GM23338 (cell line): ENCODE results near the gene RHOG. TPM values are rescaled to one million over a fixed set of nuclear protein-coding genes. Genes with fewer than 3 reads are reported as not detected.

Experiments
- ATAC-seq: fragments of 200-7000 bp; cut with Tn5 transposase; 3 replicates; pipeline ENCODE4 v1.9.1; 2020
- DNase-seq: peaks from one replicate; pipeline ENCODE4 v3.0.0-alpha.2; 2015; ENCODE audit warnings: low spot score
- H2AFZ ChIP-seq: fragments of 200-600 bp; sonication (generic); 2 replicates; pipeline ENCODE4 v1.8.0; 2016; ENCODE audit warnings: antibody characterized with exemption, mild to moderate bottlenecking, moderate library complexity
- H3F3A ChIP-seq: fragments of 200-600 bp; sonication (generic); replicated peaks from 2 replicates; pipeline ENCODE4 v1.8.0; 2017; ENCODE audit warnings: antibody characterized with exemption, mixed run types, low read depth
- H3K27ac ChIP-seq: fragments of 200-600 bp; sonication (generic); 2 replicates; pipeline ENCODE4 v1.6.1; 2016; ENCODE audit warnings: low read depth
- H3K27me3 ChIP-seq: fragments of 200-600 bp; sonication (generic); 2 replicates; pipeline ENCODE4 v1.8.0; 2016; ENCODE audit warnings: mild to moderate bottlenecking, mixed run types, moderate library complexity; ENCODE audit not compliant: insufficient read depth
- H3K36me3 ChIP-seq: fragments of 200-600 bp; sonication (generic); 2 replicates; pipeline ENCODE4 v1.8.0; 2016; ENCODE audit warnings: mild to moderate bottlenecking; ENCODE audit not compliant: insufficient read depth
- H3K4me1 ChIP-seq: fragments of 200-600 bp; sonication (generic); 2 replicates; pipeline ENCODE4 v1.8.0; 2016; ENCODE audit warnings: mild to moderate bottlenecking, moderate library complexity; ENCODE audit not compliant: insufficient read depth
- H3K4me2 ChIP-seq: fragments of 200-600 bp; sonication (generic); 2 replicates; pipeline ENCODE4 v1.7.1; 2017; ENCODE audit warnings: mixed run types
- H3K4me3 ChIP-seq: fragments of 200-600 bp; sonication (generic); 2 replicates; pipeline ENCODE4 v1.6.1; 2016; ENCODE audit warnings: mixed run types
- H3K79me2 ChIP-seq: fragments of 200-600 bp; sonication (generic); replicated peaks from 2 replicates; pipeline ENCODE4 v1.8.0; 2017; ENCODE audit warnings: mild to moderate bottlenecking; ENCODE audit not compliant: insufficient read depth
- H3K9me2 ChIP-seq: fragments of 200-600 bp; sonication (generic); 2 replicates; pipeline ENCODE4 v1.8.0; 2017; ENCODE audit not compliant: insufficient read depth
- H4K20me1 ChIP-seq: fragments of 200-600 bp; sonication (generic); replicated peaks from 2 replicates; pipeline ENCODE4 v1.8.0; 2017; ENCODE audit warnings: mild to moderate bottlenecking; ENCODE audit not compliant: insufficient read depth
- H3K27ac Mint-ChIP-seq: 2 replicates; pipeline ENCODE4 v1.8.0; 2020; ENCODE audit warnings: inconsistent platforms, mild to moderate bottlenecking, moderate library complexity, mixed read lengths
- H3K27me3 Mint-ChIP-seq: 3 replicates; pipeline ENCODE4 v1.8.0; 2022; ENCODE audit warnings: low read depth, mild to moderate bottlenecking, moderate library complexity, mixed read lengths, inconsistent platforms; ENCODE audit not compliant: insufficient read depth, poor library complexity
- H3K36me3 Mint-ChIP-seq: 3 replicates; pipeline ENCODE4 v1.8.0; 2021; ENCODE audit warnings: low read depth, mild to moderate bottlenecking, inconsistent platforms, moderate library complexity, mixed read lengths
- H3K4me1 Mint-ChIP-seq: 3 replicates; pipeline ENCODE4 v1.8.0; 2020; ENCODE audit warnings: mild to moderate bottlenecking, inconsistent platforms, mixed read lengths
- H3K4me3 Mint-ChIP-seq: 3 replicates; pipeline ENCODE4 v1.8.0; 2021; ENCODE audit warnings: moderate library complexity, mild to moderate bottlenecking, inconsistent platforms, mixed read lengths
- H3K9me3 Mint-ChIP-seq: 3 replicates; pipeline ENCODE4 v1.8.0; 2020; ENCODE audit warnings: moderate library complexity, mild to moderate bottlenecking, inconsistent platforms, mixed read lengths
- CREB1 ChIP-seq: fragments of 250-450 bp; sonication (Bioruptor Pico); IDR thresholded peaks from 2 replicates; pipeline ENCODE4 v1.5.0; 2020; ENCODE audit warnings: low read depth, mild to moderate bottlenecking, moderate library complexity
- CTCF ChIP-seq, 2 experiments: fragments of 200-600 bp in 1 of 2; sonication (generic) in 1 of 2; conservative IDR thresholded peaks; 2 replicates each; pipeline versions ENCODE4 v1.5.1 to v1.6.1; 2016 to 2017; ENCODE audit warnings: antibody characterized with exemption in 2 of 2, low read depth in 2 of 2, mild to moderate bottlenecking in 2 of 2, moderate library complexity in 1 of 2
- ETS1 ChIP-seq: IDR thresholded peaks from 2 replicates; pipeline ENCODE4 v1.6.1; 2016; ENCODE audit warnings: antibody characterized with exemption
- EZH2 ChIP-seq: fragments of 200-600 bp; sonication (generic); IDR thresholded peaks from one replicate; pipeline ENCODE4 v1.8.0; 2017; ENCODE audit warnings: antibody characterized with exemption, mild to moderate bottlenecking, low read depth; ENCODE audit not compliant: unreplicated experiment
- EZH2phosphoT487 ChIP-seq: fragments of 200-600 bp; sonication (generic); IDR thresholded peaks from one replicate; pipeline ENCODE4 v1.8.1; 2018; ENCODE audit warnings: antibody characterized with exemption; ENCODE audit not compliant: unreplicated experiment
- JUNB ChIP-seq: IDR thresholded peaks from one replicate; pipeline ENCODE4 v1.6.1; 2016; ENCODE audit warnings: antibody characterized with exemption; ENCODE audit not compliant: unreplicated experiment
- NANOG ChIP-seq: IDR thresholded peaks from 2 replicates; pipeline ENCODE4 v1.6.1; 2016; ENCODE audit warnings: antibody characterized with exemption, borderline replicate concordance
- REST ChIP-seq: IDR thresholded peaks from one replicate; pipeline ENCODE4 v1.6.1; 2018; ENCODE audit warnings: antibody characterized with exemption; ENCODE audit not compliant: unreplicated experiment
- STAT1 ChIP-seq: IDR thresholded peaks from one replicate; pipeline ENCODE4 v1.6.1; 2016; ENCODE audit warnings: antibody characterized with exemption; ENCODE audit not compliant: unreplicated experiment
- ZNF114 ChIP-seq: fragments of 250-450 bp; sonication (Bioruptor Pico); IDR thresholded peaks from 2 replicates; pipeline ENCODE4 v1.5.0; 2020; ENCODE audit warnings: mild to moderate bottlenecking, moderate library complexity
- ZNF331 ChIP-seq: fragments of 250-450 bp; sonication (Bioruptor Pico); IDR thresholded peaks from 2 replicates; pipeline ENCODE4 v1.5.0; 2020; ENCODE audit warnings: low read depth, mild to moderate bottlenecking, moderate library complexity
- ZNF462 ChIP-seq: fragments of 250-450 bp; sonication (Bioruptor Pico); IDR thresholded peaks from 2 replicates; pipeline ENCODE4 v1.5.0; 2020; ENCODE audit warnings: mild to moderate bottlenecking, moderate library complexity
- polyA plus RNA-seq: library from polyadenylated mRNA; unstranded; fragments of >200 nt; fragmentation: Nextera tagmentation; extraction: Ambion mirVana; gene quantifications from 2 replicates; pipeline ENCODE4 v1.2.1, GENCODE V29; 2016
- total RNA-seq: library from RNA; depleted of rRNA; stranded (reverse); fragments of >200 nt; shearing (Covaris generic); gene quantifications from 2 replicates; pipeline ENCODE4 v1.2.3, GENCODE V29; 2014

Gene RHOG
- total and polyA plus RNA-seq, 2 experiments from 2014 or later: 26.3 to 38.6 TPM

- Histone ChIP-seq H3F3A (0 out of 2 replicates have a peak, but pooled peaks cover 3% of the 10 kb centered on the region), H4K20me1 (peaks cover 50% of the 10 kb centered on the region), H3K4me1 (peaks cover 28% of the 10 kb centered on the region), H3K4me3 (no peak overlapping the region), H3K4me2 (no peak overlapping the region), H3K9me2 (no peaks in the 10 kb centered on the region), H3K79me2 (peaks cover 63% of the 10 kb centered on the region), H2AFZ (no peak overlapping the region), H3K27me3 (no peaks in the 10 kb centered on the region), H3K36me3 (no peaks in the 10 kb centered on the region; the same call in 1 of the 2 replicates), H3K27ac (no peak overlapping the region)
- Mint-ChIP-seq H3K36me3 (peaks cover 15% of the 10 kb centered on the region), H3K27ac (no peak overlapping the region; the same call in 1 of the 2 replicates), H3K9me3 (no peaks in the 10 kb centered on the region; the same call in 2 of the 3 replicates), H3K27me3 (peaks cover 11% of the 10 kb centered on the region), H3K4me1 (peaks cover 53% of the 10 kb centered on the region), H3K4me3 (no peak overlapping the region; the same call in 2 of the 3 replicates)
- no peak for DNase-seq
- TF ChIP-seq CREB1: no peak
- no peak for TF ChIP-seq ZNF331
- no peak for TF ChIP-seq REST
- no peak for TF ChIP-seq ETS1
- TF ChIP-seq CTCF (conservative IDR thresholded peaks at IDR 0.05; ENCODE audit: low read depth in 2 of 2): no peak
- TF ChIP-seq EZH2: no peak
- TF ChIP-seq NANOG: no peak
- no peak for TF ChIP-seq JUNB
- no peak for TF ChIP-seq STAT1
- no peak for TF ChIP-seq ZNF114 (CRISPR knock-in tag)
- no peak for TF ChIP-seq EZH2phosphoT487
- no peak for TF ChIP-seq ZNF462
- ATAC-seq: no peak
These were observed 2.3 kb downstream of the RHOG start for GRCh38 chr11:3838504-3838903.
